GM23338 (cell line): ENCODE data around the gene PAPPA. TPM values are rescaled to one million over a fixed set of nuclear protein-coding genes. Genes with fewer than 3 reads are reported as not detected.

ENCODE experiments used
- ATAC-seq: fragments of 200-7000 bp; cut with Tn5 transposase; 3 replicates; pipeline ENCODE4 v1.9.1; 2020
- DNase-seq: peaks from one replicate; pipeline ENCODE4 v3.0.0-alpha.2; 2015; ENCODE audit warnings: low spot score
- H2AFZ ChIP-seq: fragments of 200-600 bp; sonication (generic); 2 replicates; pipeline ENCODE4 v1.8.0; 2016; ENCODE audit warnings: antibody characterized with exemption, mild to moderate bottlenecking, moderate library complexity
- H3F3A ChIP-seq: fragments of 200-600 bp; sonication (generic); replicated peaks from 2 replicates; pipeline ENCODE4 v1.8.0; 2017; ENCODE audit warnings: antibody characterized with exemption, mixed run types, low read depth
- H3K27ac ChIP-seq: fragments of 200-600 bp; sonication (generic); 2 replicates; pipeline ENCODE4 v1.6.1; 2016; ENCODE audit warnings: low read depth
- H3K27me3 ChIP-seq: fragments of 200-600 bp; sonication (generic); 2 replicates; pipeline ENCODE4 v1.8.0; 2016; ENCODE audit warnings: mild to moderate bottlenecking, mixed run types, moderate library complexity; ENCODE audit not compliant: insufficient read depth
- H3K36me3 ChIP-seq: fragments of 200-600 bp; sonication (generic); 2 replicates; pipeline ENCODE4 v1.8.0; 2016; ENCODE audit warnings: mild to moderate bottlenecking; ENCODE audit not compliant: insufficient read depth
- H3K4me1 ChIP-seq: fragments of 200-600 bp; sonication (generic); 2 replicates; pipeline ENCODE4 v1.8.0; 2016; ENCODE audit warnings: mild to moderate bottlenecking, moderate library complexity; ENCODE audit not compliant: insufficient read depth
- H3K4me2 ChIP-seq: fragments of 200-600 bp; sonication (generic); 2 replicates; pipeline ENCODE4 v1.7.1; 2017; ENCODE audit warnings: mixed run types
- H3K4me3 ChIP-seq: fragments of 200-600 bp; sonication (generic); 2 replicates; pipeline ENCODE4 v1.6.1; 2016; ENCODE audit warnings: mixed run types
- H3K79me2 ChIP-seq: fragments of 200-600 bp; sonication (generic); replicated peaks from 2 replicates; pipeline ENCODE4 v1.8.0; 2017; ENCODE audit warnings: mild to moderate bottlenecking; ENCODE audit not compliant: insufficient read depth
- H3K9me2 ChIP-seq: fragments of 200-600 bp; sonication (generic); 2 replicates; pipeline ENCODE4 v1.8.0; 2017; ENCODE audit not compliant: insufficient read depth
- H4K20me1 ChIP-seq: fragments of 200-600 bp; sonication (generic); replicated peaks from 2 replicates; pipeline ENCODE4 v1.8.0; 2017; ENCODE audit warnings: mild to moderate bottlenecking; ENCODE audit not compliant: insufficient read depth
- H3K27ac Mint-ChIP-seq: 2 replicates; pipeline ENCODE4 v1.8.0; 2020; ENCODE audit warnings: inconsistent platforms, mild to moderate bottlenecking, moderate library complexity, mixed read lengths
- H3K27me3 Mint-ChIP-seq: 3 replicates; pipeline ENCODE4 v1.8.0; 2022; ENCODE audit warnings: low read depth, mild to moderate bottlenecking, moderate library complexity, mixed read lengths, inconsistent platforms; ENCODE audit not compliant: insufficient read depth, poor library complexity
- H3K36me3 Mint-ChIP-seq: 3 replicates; pipeline ENCODE4 v1.8.0; 2021; ENCODE audit warnings: low read depth, mild to moderate bottlenecking, inconsistent platforms, moderate library complexity, mixed read lengths
- H3K4me1 Mint-ChIP-seq: 3 replicates; pipeline ENCODE4 v1.8.0; 2020; ENCODE audit warnings: mild to moderate bottlenecking, inconsistent platforms, mixed read lengths
- H3K4me3 Mint-ChIP-seq: 3 replicates; pipeline ENCODE4 v1.8.0; 2021; ENCODE audit warnings: moderate library complexity, mild to moderate bottlenecking, inconsistent platforms, mixed read lengths
- H3K9me3 Mint-ChIP-seq: 3 replicates; pipeline ENCODE4 v1.8.0; 2020; ENCODE audit warnings: moderate library complexity, mild to moderate bottlenecking, inconsistent platforms, mixed read lengths
- CREB1 ChIP-seq: fragments of 250-450 bp; sonication (Bioruptor Pico); IDR thresholded peaks from 2 replicates; pipeline ENCODE4 v1.5.0; 2020; ENCODE audit warnings: low read depth, mild to moderate bottlenecking, moderate library complexity
- CTCF ChIP-seq, 2 experiments: fragments of 200-600 bp in 1 of 2; sonication (generic) in 1 of 2; conservative IDR thresholded peaks; 2 replicates each; pipeline versions ENCODE4 v1.5.1 to v1.6.1; 2016 to 2017; ENCODE audit warnings: antibody characterized with exemption in 2 of 2, low read depth in 2 of 2, mild to moderate bottlenecking in 2 of 2, moderate library complexity in 1 of 2
- ETS1 ChIP-seq: IDR thresholded peaks from 2 replicates; pipeline ENCODE4 v1.6.1; 2016; ENCODE audit warnings: antibody characterized with exemption
- EZH2 ChIP-seq: fragments of 200-600 bp; sonication (generic); IDR thresholded peaks from one replicate; pipeline ENCODE4 v1.8.0; 2017; ENCODE audit warnings: antibody characterized with exemption, mild to moderate bottlenecking, low read depth; ENCODE audit not compliant: unreplicated experiment
- EZH2phosphoT487 ChIP-seq: fragments of 200-600 bp; sonication (generic); IDR thresholded peaks from one replicate; pipeline ENCODE4 v1.8.1; 2018; ENCODE audit warnings: antibody characterized with exemption; ENCODE audit not compliant: unreplicated experiment
- JUNB ChIP-seq: IDR thresholded peaks from one replicate; pipeline ENCODE4 v1.6.1; 2016; ENCODE audit warnings: antibody characterized with exemption; ENCODE audit not compliant: unreplicated experiment
- NANOG ChIP-seq: IDR thresholded peaks from 2 replicates; pipeline ENCODE4 v1.6.1; 2016; ENCODE audit warnings: antibody characterized with exemption, borderline replicate concordance
- POLR2AphosphoS5 ChIP-seq: IDR thresholded peaks from 2 replicates; pipeline ENCODE4 v1.6.1; 2016; ENCODE audit warnings: antibody characterized with exemption, low read depth
- STAT1 ChIP-seq: IDR thresholded peaks from one replicate; pipeline ENCODE4 v1.6.1; 2016; ENCODE audit warnings: antibody characterized with exemption; ENCODE audit not compliant: unreplicated experiment
- ZNF114 ChIP-seq: fragments of 250-450 bp; sonication (Bioruptor Pico); IDR thresholded peaks from 2 replicates; pipeline ENCODE4 v1.5.0; 2020; ENCODE audit warnings: mild to moderate bottlenecking, moderate library complexity
- ZNF331 ChIP-seq: fragments of 250-450 bp; sonication (Bioruptor Pico); IDR thresholded peaks from 2 replicates; pipeline ENCODE4 v1.5.0; 2020; ENCODE audit warnings: low read depth, mild to moderate bottlenecking, moderate library complexity
- ZNF462 ChIP-seq: fragments of 250-450 bp; sonication (Bioruptor Pico); IDR thresholded peaks from 2 replicates; pipeline ENCODE4 v1.5.0; 2020; ENCODE audit warnings: mild to moderate bottlenecking, moderate library complexity
- polyA plus RNA-seq: library from polyadenylated mRNA; unstranded; fragments of >200 nt; fragmentation: Nextera tagmentation; extraction: Ambion mirVana; gene quantifications from 2 replicates; pipeline ENCODE4 v1.2.1, GENCODE V29; 2016
- total RNA-seq: library from RNA; depleted of rRNA; stranded (reverse); fragments of >200 nt; shearing (Covaris generic); gene quantifications from 2 replicates; pipeline ENCODE4 v1.2.3, GENCODE V29; 2014
- TF ChIP-seq, protein P1 (sequence below): IDR thresholded peaks from one replicate; pipeline ENCODE4 v1.6.1; 2018; ENCODE audit warnings: antibody characterized with exemption; ENCODE audit not compliant: unreplicated experiment

The PAPPA gene
- total and polyA plus RNA-seq, 2 experiments from 2014 or later: 0.38 to 0.66 TPM

GRCh38 chr9:116230051-116230632 is 76.6 kb downstream of the PAPPA start:
- H3K79me2 ChIP-seq: no peaks in the 10 kb centered on the region
- DNase-seq: no peak
- H3K27ac ChIP-seq: no peak overlapping the region
- H3F3A ChIP-seq: no peaks in the 10 kb centered on the region
- no peak for ATAC-seq
- TF ChIP-seq EZH2: no peak
- no peak for TF ChIP-seq POLR2AphosphoS5
- TF ChIP-seq, protein P1, sequence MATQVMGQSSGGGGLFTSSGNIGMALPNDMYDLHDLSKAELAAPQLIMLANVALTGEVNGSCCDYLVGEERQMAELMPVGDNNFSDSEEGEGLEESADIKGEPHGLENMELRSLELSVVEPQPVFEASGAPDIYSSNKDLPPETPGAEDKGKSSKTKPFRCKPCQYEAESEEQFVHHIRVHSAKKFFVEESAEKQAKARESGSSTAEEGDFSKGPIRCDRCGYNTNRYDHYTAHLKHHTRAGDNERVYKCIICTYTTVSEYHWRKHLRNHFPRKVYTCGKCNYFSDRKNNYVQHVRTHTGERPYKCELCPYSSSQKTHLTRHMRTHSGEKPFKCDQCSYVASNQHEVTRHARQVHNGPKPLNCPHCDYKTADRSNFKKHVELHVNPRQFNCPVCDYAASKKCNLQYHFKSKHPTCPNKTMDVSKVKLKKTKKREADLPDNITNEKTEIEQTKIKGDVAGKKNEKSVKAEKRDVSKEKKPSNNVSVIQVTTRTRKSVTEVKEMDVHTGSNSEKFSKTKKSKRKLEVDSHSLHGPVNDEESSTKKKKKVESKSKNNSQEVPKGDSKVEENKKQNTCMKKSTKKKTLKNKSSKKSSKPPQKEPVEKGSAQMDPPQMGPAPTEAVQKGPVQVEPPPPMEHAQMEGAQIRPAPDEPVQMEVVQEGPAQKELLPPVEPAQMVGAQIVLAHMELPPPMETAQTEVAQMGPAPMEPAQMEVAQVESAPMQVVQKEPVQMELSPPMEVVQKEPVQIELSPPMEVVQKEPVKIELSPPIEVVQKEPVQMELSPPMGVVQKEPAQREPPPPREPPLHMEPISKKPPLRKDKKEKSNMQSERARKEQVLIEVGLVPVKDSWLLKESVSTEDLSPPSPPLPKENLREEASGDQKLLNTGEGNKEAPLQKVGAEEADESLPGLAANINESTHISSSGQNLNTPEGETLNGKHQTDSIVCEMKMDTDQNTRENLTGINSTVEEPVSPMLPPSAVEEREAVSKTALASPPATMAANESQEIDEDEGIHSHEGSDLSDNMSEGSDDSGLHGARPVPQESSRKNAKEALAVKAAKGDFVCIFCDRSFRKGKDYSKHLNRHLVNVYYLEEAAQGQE: no peak
- TF ChIP-seq CTCF (conservative IDR thresholded peaks at IDR 0.05; ENCODE audit: low read depth in 2 of 2): no peak
- no peak for TF ChIP-seq ETS1
- TF ChIP-seq NANOG: no peak
- no peak for TF ChIP-seq ZNF462
- no peak for TF ChIP-seq CREB1
- TF ChIP-seq EZH2phosphoT487: no peak
- TF ChIP-seq STAT1: no peak
- no peak for TF ChIP-seq ZNF331 (CRISPR knock-in tag)
- TF ChIP-seq JUNB: no peak
- no peak for TF ChIP-seq ZNF114 (CRISPR knock-in tag)
- no peaks in the 10 kb centered on the region for H3K27me3 ChIP-seq
- no peak overlapping the region for H2AFZ ChIP-seq
- no peaks in the 10 kb centered on the region for H3K4me1 Mint-ChIP-seq
- no peak overlapping the region for H3K27ac Mint-ChIP-seq
- no peak overlapping the region for H3K4me3 Mint-ChIP-seq
- H3K36me3 ChIP-seq: no peaks in the 10 kb centered on the region
- H3K9me2 ChIP-seq: peaks cover 11% of the 10 kb centered on the region
- H3K4me2 ChIP-seq: no peak overlapping the region
- peaks cover 3% of the 10 kb centered on the region for H3K27me3 Mint-ChIP-seq
- H3K9me3 Mint-ChIP-seq: no peaks in the 10 kb centered on the region
- no peak overlapping the region for H3K4me3 ChIP-seq
- H3K4me1 ChIP-seq: no peaks in the 10 kb centered on the region
- no peaks in the 10 kb centered on the region for H3K36me3 Mint-ChIP-seq
- no peaks in the 10 kb centered on the region for H4K20me1 ChIP-seq
